ENCODE measurements around the gene PFKFB1.
A peak's percentile ranks its signal among the peaks of the same experiment; 100 is the strongest.
"Not testable (repeated sequence)": the region's sequence is repeated elsewhere in the genome, so short reads cannot be mapped to it uniquely, and the experiment has no call there.

Gene PFKFB1

DNA sequence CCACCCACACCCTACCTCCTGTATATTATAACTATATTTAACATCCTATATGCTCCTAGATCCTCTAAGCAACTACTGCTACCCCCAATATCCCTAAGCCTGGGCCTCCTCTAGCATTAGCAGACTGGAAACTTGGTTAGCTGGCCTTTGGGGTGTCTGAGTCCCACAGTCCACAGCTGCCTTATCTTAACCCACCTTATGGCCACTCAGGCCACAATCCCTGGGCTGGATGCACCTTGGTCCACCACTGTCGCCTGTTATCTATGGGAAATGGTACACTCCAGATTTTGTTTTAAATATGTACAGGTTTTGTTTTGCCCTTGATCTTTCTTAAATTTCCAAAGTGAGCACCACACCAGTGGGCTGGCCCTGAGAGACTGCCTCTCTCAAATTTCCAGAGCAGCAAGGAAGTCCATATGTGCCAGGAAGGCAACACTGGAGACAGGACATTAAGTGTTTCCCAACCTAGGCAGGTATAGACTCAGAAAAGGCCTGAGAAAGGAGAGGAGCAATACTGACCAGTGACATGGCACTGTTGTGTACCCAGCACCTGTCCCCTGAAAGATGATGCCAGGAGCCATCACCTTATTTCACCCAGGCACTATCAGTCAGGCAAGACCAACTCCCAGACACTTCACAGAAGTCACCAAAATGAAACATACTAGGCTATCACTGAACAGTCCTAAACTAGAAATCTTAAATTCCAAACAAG lies 921 bp downstream of the PFKFB1 start:
- no peak for DNase-seq (ENCODE audit: low spot score)

DNA sequence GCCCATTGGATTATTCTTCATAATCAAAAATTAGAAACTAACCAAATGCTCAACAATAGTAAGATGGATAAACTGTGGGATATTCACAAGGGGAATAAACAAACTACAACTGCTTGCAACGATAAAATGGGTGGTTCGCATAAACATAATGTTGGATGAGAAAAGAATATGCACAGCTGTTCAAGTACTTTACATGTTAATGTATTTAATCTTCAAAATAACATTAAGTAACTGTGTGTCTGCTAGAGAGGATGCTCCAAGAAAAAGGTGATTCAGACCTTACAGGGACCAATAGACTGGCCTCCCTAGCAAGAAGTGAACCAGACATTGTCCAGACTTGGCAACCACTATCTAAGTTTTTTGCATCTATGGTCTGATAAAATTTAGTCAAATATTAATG lies 2.3 kb downstream of the PFKFB1 start:
- peak; percentile 37 for DNase-seq (ENCODE audit: low spot score)

DNA sequence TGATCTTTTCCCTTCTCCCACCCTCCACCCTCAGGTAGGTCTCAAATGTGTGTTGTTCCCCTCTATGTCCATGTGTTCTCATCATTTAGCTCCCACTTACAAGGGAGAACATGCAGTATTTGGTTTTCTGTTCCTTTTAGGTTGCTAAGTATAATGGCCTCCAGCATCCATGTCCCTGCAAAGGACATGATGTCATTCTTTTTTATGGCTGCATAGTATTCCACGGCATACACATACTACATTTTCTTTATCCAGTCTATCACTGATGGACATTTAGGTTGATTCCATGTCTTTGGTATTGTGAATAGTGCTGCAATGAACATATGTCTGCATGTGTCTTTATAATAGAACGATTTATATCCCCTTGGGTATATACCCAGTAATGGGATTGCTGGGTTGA lies 10.7 kb downstream of the PFKFB1 start:
- DNase-seq (ENCODE audit: low spot score): not testable (repeated sequence)

DNA sequence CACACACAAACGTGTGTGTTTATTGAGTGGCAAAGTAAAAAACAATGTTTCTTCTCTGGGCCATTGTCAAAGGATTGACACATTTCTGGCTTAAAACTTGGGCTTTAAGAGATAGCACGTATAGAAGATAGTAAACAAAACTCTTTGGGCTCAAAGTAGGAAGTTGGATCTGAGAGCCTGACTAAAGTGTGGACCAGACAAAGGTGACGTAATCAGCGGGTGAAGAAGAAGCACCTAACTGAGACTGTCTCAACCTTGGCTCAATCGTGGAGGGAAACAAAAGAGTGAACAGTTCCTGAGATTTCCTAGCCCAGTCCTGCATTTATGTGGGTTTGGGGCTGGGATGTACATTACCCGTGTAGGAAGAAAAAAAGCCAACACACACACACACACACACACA lies 13.7 kb downstream of the PFKFB1 start:
- no peak for DNase-seq (ENCODE audit: low spot score)

DNA sequence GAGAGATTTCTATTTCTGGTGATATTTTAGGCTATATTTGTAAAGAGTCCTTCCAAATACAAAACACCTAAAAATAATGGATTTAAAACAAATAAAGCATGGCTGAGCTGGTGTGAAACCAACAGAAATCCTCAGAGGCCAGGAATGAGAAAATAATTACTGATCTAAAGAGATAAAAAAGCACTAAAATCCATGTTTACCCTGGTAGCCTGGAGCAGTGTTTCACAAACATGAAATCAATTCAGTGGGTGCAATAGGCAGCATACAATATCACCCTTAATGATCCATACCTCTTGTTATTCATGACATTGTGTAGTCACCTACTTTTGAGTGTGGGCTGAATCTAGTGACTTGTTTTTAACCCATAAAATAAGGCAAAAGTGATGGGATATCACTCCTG lies 14.6 kb downstream of the PFKFB1 start:
- DNase-seq (ENCODE audit: low spot score): no peak

DNA sequence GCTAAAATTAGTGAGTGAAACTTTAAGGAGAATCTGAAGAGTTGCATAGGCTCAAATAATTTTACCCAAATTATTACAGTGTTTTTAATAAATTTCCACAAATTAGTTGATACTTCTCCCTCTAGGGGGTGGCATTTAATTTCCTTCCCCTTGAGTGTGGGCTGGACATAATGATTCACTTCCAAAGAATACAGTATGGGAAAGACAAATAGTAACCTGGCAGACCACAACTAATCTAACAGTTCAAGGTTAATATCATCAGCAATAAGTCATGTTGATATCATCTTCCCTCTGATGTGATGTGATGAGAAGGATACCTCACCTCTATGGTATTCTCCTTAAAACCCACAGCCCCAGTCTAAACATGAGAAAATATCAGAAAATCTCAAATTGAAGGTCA lies 15.5 kb downstream of the PFKFB1 start:
- DNase-seq (ENCODE audit: low spot score): peak; percentile 75

DNA sequence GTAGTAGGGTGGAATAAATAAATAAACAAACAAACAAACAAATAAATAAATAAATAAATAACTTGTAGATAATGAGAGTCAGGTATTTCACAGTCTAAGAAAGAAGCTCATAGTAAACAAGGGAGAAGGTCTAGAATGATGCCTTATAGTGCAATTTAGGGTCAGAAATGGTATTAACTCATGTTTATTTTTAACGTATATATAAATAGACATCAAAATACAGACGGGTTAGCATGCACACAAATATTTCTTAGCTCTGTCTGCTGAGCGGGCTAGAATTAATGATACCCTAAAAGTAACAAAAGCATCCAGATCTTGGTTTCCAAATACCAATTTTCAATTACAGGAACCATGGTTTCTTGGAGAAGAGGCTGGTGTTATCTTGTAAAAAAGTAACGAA lies 16.6 kb downstream of the PFKFB1 start:
- DNase-seq (ENCODE audit: low spot score): no peak

DNA sequence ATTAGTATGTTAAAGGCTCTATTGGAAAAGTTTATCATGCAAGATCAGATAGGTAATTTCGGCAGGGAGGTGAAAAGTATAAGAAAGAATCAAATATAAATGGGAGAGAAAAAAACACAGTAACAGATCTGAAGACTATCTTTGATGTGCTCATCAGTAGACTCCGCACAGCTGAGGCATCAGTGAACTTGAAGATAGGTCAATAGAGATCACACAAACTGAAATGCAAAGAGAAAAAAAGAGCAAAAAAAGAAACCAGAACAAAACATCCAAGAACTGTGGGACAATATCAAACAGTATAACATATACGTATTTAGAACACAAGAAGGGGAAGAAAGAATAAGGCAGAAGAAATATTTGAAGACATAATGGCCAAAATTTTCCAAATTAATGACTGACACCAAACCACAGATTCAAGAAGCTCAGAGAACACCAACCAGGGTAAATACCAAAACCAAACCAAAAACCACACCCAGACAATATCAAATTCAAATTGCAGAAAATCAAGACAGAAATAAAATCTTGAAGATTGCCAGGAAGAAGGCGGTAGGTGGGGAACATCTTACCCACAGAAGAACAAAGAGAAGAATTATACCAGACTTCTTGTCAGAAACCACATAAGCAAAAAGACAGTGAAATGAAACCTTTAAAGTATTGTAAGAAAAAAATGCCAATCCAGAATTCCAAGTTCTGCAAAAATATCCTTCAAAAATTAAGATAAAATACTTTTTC lies 29.1 kb downstream of the PFKFB1 start:
- no peak for DNase-seq (ENCODE audit: low spot score)

DNA sequence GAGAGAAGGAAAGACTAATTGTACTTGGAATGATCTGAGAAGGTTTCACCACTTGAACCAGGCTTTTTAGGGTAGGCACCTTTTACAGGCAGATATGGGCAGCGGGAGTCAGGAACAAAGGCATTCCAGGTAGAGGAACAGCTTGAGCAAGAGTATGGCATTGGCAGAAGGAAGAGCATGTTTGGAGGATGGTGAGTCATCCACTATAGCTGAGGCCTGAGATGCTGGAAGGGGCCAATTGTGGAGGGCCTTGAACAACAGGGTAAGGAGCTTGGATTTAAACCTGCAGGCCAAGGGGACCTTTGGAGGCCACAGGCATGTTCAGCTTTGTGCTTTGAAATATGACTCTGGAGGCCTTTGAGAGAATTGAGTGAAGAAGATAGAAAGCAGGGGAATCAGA lies 32.2 kb downstream of the PFKFB1 start:
- no peak for DNase-seq (ENCODE audit: low spot score)

DNA sequence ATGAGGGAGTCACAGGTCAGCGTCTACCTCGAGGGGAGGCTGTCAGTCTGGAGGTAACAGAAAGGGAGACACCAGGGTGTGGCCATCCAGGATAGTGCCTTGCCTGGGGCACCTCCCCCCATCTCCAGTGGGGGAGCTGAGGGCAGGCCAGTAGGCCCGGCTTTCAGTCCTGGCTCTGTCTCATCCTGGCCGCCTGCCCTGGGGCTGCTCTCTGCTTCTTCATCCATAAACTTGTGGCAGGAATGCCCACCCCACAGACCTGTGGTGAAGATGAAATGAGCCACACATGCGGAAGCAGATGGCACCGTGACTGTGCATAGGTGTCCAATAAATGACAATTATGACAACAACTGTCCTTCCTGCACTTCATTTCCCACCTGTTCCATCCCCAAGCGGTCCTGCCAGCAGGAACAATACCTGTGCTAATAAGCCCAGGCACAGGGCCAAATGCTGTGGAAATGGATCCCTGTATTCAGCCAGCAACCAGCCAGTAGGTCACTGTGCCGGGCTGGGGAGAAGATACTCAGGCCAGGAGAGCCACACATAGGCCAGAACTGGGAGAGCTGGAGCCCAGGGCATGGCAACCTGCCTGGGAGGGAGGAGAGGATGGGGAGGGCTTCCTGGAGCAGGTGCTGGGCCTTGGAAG lies 43.1 kb downstream of the PFKFB1 start:
- no peak for DNase-seq (ENCODE audit: low spot score)

DNA sequence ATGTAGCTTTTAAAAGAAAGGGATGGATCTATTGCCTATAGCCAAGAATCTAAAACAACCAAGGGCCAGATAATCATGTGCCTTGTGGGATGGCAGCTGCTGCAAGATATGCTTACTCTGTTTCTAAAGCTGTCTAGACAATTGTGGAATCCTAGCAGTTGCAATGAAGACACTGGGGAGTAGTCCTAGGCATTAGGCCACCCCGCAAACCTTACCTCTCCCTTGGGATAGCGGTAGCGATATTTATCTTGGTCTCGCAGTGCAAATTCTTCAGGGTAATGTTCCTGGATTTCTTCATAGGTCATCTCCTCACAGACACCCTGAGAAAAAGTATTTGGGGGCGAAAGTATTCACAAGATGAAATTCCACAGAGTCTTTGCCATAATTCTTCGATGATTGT lies 48.8 kb downstream of the PFKFB1 start:
- no peak for DNase-seq (ENCODE audit: low spot score)

DNA sequence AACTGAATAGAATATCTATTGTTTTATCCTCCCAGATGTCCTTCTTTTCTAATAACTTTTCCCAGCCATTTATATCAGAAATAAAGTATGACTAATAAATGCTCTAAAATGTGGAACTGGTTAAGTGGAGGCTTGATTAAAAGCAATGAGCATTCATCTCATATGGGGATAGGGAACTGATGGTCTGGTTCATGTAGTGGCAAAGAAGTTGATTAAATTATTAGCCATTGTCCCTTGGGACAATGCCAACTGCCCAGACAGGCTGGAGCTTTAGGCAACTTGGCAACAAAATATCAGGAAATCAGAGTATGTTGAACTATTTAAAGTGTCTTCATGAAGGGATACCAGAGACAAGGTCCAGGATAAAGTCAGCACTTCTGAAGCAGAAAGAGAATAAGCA lies 49.2 kb downstream of the PFKFB1 start:
- DNase-seq (ENCODE audit: low spot score): no peak

DNA sequence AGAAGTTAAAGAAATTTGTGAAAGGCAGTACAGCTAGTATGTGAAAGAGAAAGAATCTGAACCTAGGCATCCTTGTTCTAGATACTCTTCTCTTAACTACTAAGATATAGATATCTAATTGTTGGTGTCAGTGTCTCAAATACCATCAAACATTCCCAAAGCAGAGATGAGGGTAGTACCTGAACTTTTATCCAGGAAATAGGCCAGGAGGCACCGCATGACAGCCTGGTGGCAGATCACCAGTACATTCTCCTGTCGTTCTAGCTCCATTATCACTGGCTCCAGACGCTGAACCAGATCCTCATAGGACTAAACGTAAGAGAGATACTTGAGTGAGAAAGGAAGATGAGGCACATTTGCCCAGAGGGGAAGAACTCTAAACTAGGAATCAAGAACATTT lies 56.6 kb downstream of the PFKFB1 start:
- no peak for DNase-seq (ENCODE audit: low spot score)

DNA sequence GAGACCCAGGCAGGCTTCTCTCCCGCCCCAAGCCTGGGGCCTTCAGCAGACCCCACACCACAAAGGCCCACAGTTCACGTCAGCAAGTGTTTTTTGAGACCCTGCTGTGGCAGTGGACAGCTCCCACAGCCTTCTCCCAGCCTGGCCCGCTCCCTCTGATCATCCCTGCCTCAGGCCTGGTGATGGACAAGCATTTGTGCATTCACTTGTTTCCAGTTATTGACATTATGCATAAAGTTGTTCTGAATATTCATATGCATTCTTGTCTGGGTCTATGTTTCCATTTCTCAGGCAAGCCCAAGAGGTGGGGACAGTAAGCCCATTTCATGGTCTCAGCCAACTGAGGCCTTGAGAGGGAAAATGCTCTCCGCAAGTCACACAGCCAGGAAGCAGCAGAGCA lies 58.7 kb downstream of the PFKFB1 start:
- DNase-seq (ENCODE audit: low spot score): no peak

DNA sequence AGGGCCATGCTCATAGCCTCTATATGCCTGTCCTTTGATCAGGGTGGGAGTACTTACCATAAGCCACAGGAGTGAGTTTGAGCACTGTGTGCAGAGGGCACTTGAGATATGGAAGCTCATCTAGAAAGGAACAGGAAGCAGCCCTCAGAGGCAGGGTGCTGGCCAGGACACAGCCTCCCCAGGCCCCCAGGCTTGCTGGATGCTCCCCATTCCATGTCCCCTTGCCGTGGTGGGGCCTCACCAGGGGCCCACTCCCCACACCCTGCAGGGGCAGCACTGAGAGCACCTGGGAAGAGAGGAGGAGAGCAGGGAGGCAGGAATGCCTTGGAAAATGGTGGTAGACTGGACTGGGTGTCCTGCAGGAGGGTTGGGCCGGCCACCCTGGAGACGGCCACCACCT lies 59.1 kb downstream of the PFKFB1 start:
- no peak for DNase-seq (ENCODE audit: low spot score)

DNA sequence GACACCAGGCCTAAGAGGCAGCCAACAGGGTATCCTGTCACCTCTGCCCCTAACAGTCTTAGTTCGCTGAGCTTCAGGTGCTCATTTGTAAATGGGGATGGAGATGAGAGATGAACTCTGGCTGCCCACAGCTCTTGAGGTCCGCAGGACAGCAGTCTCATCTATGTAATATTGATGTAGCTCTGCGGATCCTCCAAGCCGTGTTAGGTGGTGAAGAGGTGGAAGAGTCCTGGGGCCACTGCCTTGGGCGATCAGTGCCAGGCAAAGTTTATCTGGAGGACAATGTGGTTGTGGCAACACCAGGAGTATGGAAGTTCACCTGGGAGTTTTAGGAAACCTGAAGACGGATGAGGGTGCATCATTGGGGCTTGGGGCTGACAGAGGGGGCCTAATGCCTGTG lies 59.9 kb downstream of the PFKFB1 start:
- no peak for DNase-seq (ENCODE audit: low spot score)

DNA sequence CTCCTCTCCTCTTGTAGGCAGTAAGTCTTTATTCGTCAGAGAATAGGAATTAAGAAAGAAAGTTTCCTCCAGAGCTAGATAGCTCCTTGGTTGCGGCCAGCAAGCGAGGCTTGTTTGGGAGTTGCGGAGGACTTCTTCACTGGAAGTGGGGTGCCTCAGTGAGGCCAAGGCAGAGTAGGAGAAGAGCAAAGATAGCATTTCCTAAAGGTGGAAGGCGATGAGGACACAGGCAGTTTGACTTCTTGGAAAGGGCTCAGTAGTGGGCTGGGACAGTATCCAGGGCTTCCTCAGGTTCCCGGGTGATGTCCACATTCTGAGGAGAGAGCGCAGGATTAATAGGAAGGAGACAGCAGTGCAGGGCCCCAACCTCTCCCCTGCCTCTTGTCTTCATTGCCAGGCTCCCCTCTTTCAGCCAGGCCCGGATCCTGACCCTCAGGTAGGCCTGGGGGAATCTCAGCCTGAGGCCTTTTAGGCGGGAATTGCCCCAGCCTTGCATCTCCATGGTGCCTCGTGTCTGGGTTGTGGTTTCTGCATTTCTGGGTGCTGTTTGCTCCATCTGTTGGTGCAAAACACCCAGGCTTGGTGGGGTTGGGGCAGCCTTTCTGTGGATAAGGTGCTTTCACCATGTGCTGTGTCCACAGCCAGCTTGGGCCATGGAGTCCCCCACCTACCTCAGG lies 60.7 kb downstream of the PFKFB1 start:
- no peak for DNase-seq (ENCODE audit: low spot score)

DNA sequence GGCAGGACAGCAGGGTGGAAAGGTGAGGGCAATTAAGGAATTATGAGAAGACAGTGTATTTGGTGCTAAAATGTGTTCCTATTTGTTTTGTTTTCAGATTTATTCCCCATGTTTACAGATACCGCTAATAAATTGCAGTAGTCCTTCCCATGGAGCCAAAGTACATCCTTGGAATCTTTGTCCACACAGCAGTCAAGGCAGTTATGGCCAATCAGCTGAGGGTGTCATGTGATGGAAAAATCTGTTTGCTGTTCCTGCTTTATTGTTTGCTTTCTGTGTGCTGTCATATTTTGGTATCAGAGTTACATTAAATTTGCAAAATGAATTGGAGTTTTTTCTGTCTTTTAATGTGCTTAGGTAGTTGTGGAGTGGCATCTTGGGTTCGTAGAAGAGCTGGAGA lies 62.9 kb downstream of the PFKFB1 start:
- DNase-seq (ENCODE audit: low spot score): no peak

DNA sequence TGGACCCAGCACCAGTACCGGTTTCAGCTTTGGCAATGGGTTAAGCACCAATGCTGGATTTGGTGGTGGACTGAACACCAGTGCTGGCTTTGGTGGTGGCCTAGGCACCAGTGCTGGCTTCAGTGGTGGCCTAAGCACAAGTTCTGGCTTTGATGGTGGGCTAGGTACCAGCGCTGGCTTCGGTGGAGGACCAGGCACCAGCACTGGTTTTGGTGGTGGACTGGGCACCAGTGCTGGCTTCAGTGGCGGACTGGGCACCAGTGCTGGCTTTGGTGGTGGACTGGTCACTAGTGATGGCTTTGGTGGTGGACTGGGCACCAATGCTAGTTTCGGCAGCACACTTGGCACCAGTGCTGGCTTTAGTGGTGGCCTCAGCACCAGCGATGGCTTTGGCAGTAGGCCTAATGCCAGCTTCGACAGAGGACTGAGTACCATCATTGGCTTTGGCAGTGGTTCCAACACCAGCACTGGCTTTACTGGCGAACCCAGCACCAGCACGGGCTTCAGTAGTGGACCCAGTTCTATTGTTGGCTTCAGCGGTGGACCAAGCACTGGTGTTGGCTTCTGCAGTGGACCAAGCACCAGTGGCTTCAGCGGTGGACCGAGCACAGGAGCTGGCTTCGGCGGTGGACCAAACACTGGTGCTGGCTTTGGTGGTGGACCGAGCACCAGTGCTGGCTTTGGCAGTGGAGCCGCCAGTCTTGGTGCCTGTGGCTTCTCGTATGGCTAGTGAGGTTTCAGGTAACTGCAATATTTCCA lies 63.5 kb downstream of the PFKFB1 start:
- no peak for DNase-seq (ENCODE audit: low spot score)

DNA sequence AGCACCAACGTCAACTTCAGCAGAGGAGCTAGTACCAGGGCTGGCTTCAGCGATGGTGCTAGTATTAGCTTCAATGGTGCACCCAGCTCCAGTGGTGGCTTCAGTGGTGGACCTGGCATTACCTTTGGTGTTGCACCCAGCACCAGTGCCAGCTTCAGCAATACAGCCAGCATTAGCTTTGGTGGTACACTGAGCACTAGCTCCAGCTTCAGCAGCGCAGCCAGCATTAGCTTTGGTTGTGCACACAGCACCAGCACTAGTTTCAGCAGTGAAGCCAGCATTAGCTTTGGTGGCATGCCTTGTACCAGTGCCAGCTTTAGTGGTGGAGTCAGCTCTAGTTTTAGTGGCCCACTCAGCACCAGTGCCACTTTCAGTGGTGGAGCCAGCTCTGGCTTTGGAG lies 65.1 kb downstream of the PFKFB1 start:
- DNase-seq (ENCODE audit: low spot score): no peak

DNA sequence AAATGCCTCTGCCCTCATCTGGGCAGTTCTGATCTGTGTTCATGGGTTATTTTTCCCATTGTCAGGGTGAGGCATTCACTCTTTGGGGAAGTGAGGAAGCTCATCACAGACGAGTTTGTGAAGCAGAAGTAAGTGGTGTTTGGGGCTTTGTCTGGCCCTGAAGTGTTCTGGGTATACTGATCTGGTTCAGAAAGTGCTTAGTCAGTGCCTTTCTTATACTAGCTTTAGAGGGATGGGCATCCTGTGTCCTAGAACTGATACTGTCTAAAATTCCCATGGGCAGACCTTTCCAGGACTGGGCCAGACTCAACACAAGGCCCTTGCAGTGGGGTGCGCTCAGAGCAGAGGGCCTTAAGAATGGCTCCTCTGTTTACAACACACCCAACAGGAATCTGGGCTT lies 67.0 kb downstream of the PFKFB1 start:
- no peak for DNase-seq (ENCODE audit: low spot score)

DNA sequence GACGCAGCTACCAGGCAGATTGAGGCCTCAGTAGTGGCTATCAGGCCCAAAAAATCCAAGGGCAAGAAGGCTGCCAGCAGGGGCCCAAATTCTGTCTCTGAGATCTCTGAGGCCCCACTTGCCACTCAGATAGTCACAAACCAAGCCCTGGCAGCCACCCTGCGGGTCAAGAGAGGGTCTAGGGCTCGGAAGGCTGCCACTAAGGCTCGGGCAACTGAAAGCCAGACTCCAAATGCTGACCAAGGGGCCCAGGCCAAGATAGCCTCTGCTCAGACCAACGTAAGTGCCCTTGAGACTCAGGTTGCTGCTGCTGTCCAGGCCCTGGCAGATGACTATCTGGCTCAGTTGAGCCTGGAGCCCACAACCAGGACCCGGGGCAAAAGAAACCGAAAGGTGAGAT lies 70.6 kb downstream of the PFKFB1 start:
- DNase-seq (ENCODE audit: low spot score): no peak

All from kidney tubule cell (primary cell).